GM04504 (cell line): ENCODE measurements around the gene RIPOR1.
A peak's percentile ranks its signal among the peaks of the same experiment; 100 is the strongest.

Experiments used
- DNase-seq: peaks from one replicate; pipeline ENCODE4 v3.0.0-alpha.2; 2012; ENCODE audit warnings: low read depth

RIPOR1 gene

GRCh38 chr16:67552476-67552875, 23.8 kb downstream of the RIPOR1 start:
- DNase-seq = no peak

DNA sequence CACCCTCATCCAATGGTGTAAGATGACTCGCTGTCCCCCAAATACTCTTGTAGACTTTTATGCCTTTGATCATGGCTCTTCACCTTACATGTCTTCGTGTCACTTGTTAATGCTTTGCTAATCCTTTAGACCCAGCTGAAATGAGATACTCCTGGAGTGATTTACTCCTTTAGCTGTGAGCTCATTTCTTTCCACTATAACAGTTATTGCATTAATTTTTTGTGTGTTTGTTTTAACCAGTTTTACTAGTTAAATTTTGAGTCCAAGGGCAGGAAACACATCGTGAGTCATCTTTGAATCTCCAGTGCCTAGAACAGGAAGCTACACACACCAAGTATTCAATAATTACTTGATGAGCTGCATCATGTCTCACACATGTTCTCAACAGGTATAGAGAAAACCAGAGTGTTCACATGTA, 27.2 kb downstream of the RIPOR1 start:
- no peak for DNase-seq

DNA sequence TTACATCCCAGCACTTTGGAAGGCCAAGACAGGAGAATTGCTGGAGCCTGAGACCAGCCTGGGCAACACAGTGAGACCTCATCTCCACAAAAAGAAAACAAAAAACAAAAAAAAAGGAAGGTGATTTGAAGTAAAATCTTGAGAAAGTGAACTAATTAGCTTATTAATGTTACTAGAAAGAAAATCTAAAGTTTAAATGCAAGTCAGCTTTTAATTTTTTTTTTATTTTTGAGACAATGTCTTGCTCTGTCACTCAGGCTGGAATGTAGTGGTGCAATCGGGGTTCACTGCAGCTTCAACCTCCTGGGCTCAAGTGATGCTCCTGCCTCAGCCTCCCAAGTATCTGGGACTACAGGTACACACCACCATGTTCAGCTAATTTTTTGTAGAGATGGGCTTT, 30.2 kb downstream of the RIPOR1 start:
- no peak for DNase-seq

DNA sequence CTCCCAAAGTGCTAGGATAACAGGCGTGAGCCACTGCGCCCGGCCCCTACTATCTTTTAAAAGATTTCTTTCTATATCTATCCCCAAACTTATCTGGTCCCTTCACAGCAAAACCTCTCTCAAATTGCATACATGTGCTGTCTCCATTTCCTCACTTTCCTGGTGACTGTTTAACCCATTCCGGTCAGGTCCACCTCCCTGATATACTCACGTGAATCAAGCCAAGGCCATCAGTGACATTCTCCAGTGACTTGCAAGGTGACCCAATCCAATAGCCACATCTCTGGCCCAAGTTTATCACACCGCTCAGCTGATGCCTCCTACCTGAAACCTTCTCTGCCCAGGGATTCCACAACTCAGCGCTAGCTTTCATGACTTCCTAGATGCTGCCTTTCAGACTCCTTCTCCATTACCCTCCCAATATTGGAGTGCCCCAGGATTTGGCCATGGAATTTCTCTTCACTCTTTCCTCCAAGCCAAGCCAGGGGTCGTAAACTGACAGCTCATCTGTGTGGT, 32.3 kb downstream of the RIPOR1 start:
- DNase-seq = no peak

GRCh38 chr16:67561501-67561823, 32.8 kb downstream of the RIPOR1 start:
- no peak for DNase-seq

DNA sequence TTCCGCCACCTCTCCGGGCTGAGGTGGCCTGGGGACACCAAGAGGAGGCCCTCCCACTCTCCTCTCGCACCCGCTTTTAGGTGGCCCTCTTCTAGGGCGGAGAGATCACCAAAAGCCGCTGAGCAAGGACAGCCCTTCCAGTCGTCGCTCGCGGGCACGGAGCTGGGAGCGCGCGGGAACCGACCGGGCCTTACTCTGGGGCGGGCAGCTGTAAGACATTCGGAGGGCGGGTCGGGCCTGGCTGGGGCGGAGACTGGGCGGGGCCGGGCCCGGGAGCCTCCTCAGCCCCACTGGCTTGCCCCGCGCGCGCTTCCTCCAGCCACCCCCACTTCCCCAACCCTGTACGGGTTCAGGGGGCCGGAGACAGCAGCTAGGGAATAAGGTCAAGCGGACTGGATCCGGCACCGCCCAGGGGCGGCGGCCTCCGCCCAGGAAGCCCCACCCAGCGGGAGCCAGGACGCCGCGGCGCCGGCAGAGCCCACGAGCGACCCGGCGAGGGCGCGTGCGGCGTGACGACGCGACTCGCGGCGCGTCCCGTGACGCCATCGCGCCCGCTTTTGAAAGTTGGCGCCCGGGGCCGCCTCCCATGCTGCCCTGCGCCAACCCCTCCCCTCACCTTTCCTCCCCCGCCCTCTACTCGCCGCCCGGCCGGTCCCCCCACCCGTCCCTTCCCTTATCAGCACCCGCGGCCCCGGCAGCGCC, 33.3 kb downstream of the RIPOR1 start:
- peak; percentile 96 for DNase-seq

DNA sequence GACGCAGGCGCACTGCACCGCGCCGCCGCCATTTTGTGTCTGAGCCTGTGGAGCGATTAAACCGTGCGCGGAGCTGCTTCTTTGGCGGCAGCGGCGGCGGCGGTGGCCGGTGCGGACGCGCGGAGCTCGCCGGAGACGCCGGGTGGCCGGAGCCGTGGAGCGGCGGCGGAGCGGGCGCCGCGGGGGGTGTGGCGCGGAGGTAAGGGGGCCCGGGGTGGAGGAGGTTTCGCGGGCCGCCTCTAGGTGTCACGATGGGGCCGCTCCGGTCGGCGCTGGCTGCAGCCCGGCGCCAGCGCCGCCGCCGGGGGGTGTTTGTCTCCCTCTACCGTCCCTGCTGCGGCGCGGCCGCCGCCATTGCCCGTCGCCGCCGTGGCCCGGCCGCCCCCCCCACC, 33.9 kb downstream of the RIPOR1 start, which contains the start of gene CTCF:
CTCF (plus strand) TSS at position 1 of the 392 bp plus-strand sequence. CDS start 48,307 bp downstream, outside the sequence.
- DNase-seq = no peak

- DNase-seq = peak; percentile 30
Measured at GRCh38 chr16:67562918-67563707, 34.5 kb downstream of the RIPOR1 start.

DNA sequence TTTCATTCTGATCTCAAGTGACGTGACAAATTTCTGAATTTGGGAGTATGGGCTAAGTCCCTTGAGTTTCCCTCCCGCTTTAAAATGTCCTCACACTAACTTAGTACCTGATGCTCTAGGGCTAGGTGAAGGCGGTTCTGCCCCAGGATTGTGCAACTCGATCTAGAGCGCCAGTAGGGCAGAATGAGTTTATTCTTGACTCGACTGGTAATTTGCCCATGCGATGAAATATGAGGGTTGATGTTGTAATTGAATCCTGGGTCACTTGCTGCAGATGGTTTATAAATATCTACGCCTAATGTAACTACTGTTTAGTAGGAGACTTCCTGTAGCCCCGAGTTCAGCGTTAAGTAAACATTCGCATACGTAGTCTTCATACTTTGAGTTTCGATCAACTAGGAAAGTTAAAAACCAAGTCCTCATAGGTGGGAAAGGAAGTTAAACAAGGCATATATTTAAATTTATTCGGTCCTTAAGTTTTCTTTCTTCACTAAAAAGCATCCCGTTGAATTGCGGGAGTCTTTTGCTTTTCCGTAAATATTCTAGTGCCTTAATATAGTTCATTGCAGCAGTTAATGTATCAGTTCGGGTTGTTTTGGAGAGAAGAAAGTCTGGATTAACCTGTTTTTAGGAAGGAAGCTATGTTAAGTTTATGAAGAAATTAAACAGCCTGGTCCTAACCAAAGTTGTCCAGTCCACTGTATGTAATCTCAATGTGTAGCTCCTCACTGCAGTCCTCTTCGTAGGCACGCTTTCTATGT, 35.3 kb downstream of the RIPOR1 start:
- DNase-seq = peak; percentile 55

GRCh38 chr16:67565470-67566100, 37.0 kb downstream of the RIPOR1 start:
- no peak for DNase-seq

GRCh38 chr16:67571464-67571863, 42.8 kb downstream of the RIPOR1 start:
- peak; percentile 19 for DNase-seq

GRCh38 chr16:67571981-67572431, 43.4 kb downstream of the RIPOR1 start:
- DNase-seq = peak; percentile 30

DNA sequence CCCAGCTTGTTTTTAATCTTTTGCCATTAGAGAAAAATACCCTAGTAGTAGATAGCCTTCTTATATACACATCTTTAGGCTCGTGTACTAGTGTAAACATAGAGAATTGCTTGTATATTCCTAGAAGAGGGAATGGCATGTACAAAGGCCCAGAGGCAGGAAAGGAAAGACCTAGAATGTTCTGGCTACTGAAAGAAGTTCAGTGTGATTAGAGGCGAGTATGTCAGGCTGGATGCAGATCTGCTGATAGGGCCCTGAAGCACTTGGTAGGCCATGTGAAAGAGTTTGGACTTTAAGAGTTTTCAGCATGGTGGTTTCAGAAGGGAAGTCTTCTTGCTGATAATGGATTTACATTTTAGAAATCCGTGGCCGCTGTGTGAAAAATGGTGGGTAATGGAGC, 51.1 kb downstream of the RIPOR1 start:
- DNase-seq = no peak

- no peak for DNase-seq
Measured at GRCh38 chr16:67580202-67580601, 51.6 kb downstream of the RIPOR1 start.

DNA sequence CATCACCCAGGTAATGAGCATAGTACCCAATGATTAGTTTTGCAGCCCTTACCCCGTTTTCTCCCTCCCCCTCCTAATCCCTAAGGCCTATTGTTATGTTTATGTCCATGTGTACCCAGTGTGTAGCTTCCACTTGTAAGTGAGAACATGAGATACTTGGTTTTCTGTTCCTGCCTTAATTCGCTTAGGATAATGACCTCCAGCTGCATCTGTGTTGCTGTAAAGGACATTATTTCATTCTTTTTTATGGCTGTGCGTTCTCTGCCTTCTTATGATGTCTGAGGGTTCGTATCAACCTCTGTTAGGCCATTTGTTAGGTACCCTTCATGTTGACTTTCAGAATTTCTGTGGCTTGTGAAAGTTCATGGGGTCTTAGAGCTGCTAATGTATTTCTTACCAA, 64.7 kb downstream of the RIPOR1 start:
- no peak for DNase-seq

DNA sequence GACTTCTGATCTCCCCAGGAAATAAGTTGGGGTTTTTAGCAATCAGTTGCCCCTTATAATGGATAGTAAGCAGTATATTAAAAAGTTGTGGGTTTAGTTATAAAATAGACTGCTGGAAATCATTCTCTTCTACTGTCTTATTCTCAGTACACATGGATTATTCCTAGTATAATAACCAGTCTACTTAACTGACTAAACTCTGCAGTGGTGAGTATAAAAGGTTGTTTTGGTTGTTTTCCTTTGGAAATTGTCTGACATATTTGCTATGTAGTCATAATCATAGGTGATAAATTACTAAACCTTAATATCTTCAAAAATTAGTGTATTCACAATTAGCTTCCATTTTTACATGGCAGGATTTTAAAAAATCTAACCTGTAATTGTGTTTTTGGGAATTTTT, 65.1 kb downstream of the RIPOR1 start:
- DNase-seq = no peak

DNA sequence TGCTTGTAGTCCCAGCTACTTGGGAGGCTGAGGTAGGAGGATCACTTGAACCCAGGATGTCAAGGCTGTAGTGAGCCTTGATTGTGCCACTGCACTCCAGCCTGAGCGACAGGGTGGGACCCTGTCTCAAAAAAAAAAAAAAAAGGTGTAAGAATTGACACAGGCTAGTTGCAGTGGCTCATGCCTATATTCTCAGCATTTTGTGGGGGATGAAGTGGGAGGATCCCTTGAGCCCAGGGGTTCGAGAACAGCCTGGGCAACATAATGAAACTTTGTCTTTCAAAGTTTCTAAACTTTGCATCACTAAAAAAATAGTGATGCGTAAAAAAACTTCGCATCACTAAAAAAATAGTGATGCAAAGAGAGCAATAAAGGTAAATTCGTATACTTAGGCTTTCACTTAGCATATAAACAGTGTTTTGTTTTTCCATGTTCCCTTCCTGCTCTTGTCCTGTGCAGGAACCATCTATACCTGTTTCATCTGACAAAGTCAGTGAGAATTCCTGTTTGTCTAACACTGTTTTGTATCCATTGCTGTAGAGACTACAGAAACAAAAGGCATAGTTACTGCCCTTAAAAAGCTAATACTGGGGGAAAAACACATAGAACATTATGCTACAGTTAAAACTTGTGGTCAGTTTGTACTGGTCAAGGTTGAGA, 65.8 kb downstream of the RIPOR1 start:
- DNase-seq = no peak

DNA sequence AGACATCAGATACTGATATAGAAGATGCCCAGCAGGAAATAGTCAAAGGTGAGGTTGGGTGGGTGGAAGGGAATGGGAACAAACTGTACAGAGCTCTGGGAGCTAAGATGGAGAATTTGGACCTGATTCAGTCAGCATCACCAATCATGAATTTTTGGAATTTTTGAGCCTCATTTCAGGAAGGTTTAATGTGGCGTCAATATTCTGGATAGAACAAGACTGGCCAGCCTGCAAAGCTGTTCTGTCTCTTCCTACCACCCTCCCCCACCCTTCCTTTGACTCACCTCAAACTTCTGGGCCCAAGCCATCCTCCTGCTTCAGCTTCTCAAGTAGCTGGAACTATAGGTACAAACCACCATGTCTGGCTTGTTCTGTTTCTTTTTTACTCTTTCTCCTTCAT, 66.3 kb downstream of the RIPOR1 start:
- peak; percentile 10 for DNase-seq
